WTC11 (cell line): ENCODE measurements around the gene OTOS. TPM values are rescaled to one million over a fixed set of nuclear protein-coding genes. Genes with fewer than 3 reads are reported as not detected.

Experiments
- ATAC-seq: fragments of 200-7000 bp; cut with Tn5 transposase; 2 replicates; pipeline ENCODE4 v1.10.0; 2021; ENCODE audit warnings: mild to moderate bottlenecking, moderate library complexity
- CTCF ChIA-PET: fragments of 300-600 bp; sonication (Branson Sonifier 250); formaldehyde crosslinking; loops from one replicate; lab custom pipeline; 2021; ENCODE audit warnings: antibody characterized with exemption; lab: Charles Lee
- POLR2A ChIA-PET: fragments of 350-600 bp; sonication (Branson Sonifier 250); formaldehyde crosslinking; loops from one replicate; lab custom pipeline; 2021; ENCODE audit warnings: antibody characterized with exemption; lab: Charles Lee
- DNase-seq: peaks from one replicate; pipeline ENCODE4 v3.0.0; 2021; ENCODE audit warnings: low spot score
- H3K27ac Mint-ChIP-seq: 2 replicates; pipeline ENCODE4 v1.8.0; 2021; ENCODE audit warnings: mixed read lengths
- H3K27me3 Mint-ChIP-seq: 2 replicates; pipeline ENCODE4 v1.8.0; 2021; ENCODE audit warnings: low read depth, mild to moderate bottlenecking, moderate library complexity, mixed read lengths
- H3K36me3 Mint-ChIP-seq: 2 replicates; pipeline ENCODE4 v1.8.0; 2021; ENCODE audit warnings: mixed read lengths
- H3K4me1 Mint-ChIP-seq: 2 replicates; pipeline ENCODE4 v1.8.0; 2022; ENCODE audit warnings: mixed read lengths
- H3K4me3 Mint-ChIP-seq: 2 replicates; pipeline ENCODE4 v1.8.0; 2021; ENCODE audit warnings: mild to moderate bottlenecking, moderate library complexity, mixed read lengths
- H3K9me3 Mint-ChIP-seq: 2 replicates; pipeline ENCODE4 v1.8.0; 2021; ENCODE audit warnings: mixed read lengths
- HMGA2 ChIP-seq: fragments of 250-450 bp; sonication (Bioruptor Pico); IDR thresholded peaks from 2 replicates; pipeline ENCODE4 v1.4.0; 2021; ENCODE audit warnings: mild to moderate bottlenecking, moderate library complexity
- NR1H2 ChIP-seq: sonication (generic); formaldehyde crosslinking; IDR thresholded peaks from 2 replicates; pipeline ENCODE4 v1.9.0; 2021; ENCODE audit warnings: mild to moderate bottlenecking, moderate library complexity, missing genetic modification reagents
- NR2C2 ChIP-seq: sonication (generic); formaldehyde crosslinking; IDR thresholded peaks from 2 replicates; pipeline ENCODE4 v1.8.0; 2022; ENCODE audit warnings: mild to moderate bottlenecking, missing genetic modification reagents
- ZBTB21 ChIP-seq: sonication (generic); formaldehyde crosslinking; IDR thresholded peaks from 2 replicates; pipeline ENCODE4 v1.8.1; 2023; ENCODE audit warnings: mild to moderate bottlenecking, missing genetic modification reagents, borderline replicate concordance
- total RNA-seq: library from RNA; stranded (reverse); gene quantifications from 3 replicates; pipeline ENCODE4 v1.2.3, GENCODE V29; 2021
- TF ChIP-seq, protein P1 (sequence below): sonication (generic); formaldehyde crosslinking; IDR thresholded peaks from 2 replicates; pipeline ENCODE4 v1.8.1; 2022; ENCODE audit warnings: low read depth, mild to moderate bottlenecking, moderate library complexity, missing genetic modification reagents, borderline replicate concordance
- TF ChIP-seq, protein P2 (sequence below): sonication (generic); formaldehyde crosslinking; IDR thresholded peaks from 2 replicates; pipeline ENCODE4 v1.8.0; 2022; ENCODE audit warnings: mild to moderate bottlenecking, missing genetic modification reagents
- TF ChIP-seq, protein P3 (sequence below): sonication (generic); formaldehyde crosslinking; IDR thresholded peaks from 2 replicates; pipeline ENCODE4 v1.8.0; 2022; ENCODE audit warnings: mild to moderate bottlenecking, missing genetic modification reagents
- TF ChIP-seq, protein P4 (sequence below): fragments of 250-450 bp; sonication (Bioruptor Pico); IDR thresholded peaks from 2 replicates; pipeline ENCODE4 v2.1.2; 2022; ENCODE audit warnings: mild to moderate bottlenecking, moderate library complexity
- TF ChIP-seq, protein P5 (sequence below): sonication (generic); formaldehyde crosslinking; IDR thresholded peaks from 2 replicates; pipeline ENCODE4 v1.8.1; 2022; ENCODE audit warnings: low read depth, missing genetic modification reagents, borderline replicate concordance
- TF ChIP-seq, protein P6 (sequence below): fragments of 250-450 bp; sonication (Bioruptor Pico); IDR thresholded peaks from 2 replicates; pipeline ENCODE4 v1.9.0; 2021; ENCODE audit warnings: mild to moderate bottlenecking
- TF ChIP-seq, protein P7 (sequence below): fragments of 250-450 bp; sonication (Bioruptor Pico); IDR thresholded peaks from 2 replicates; pipeline ENCODE4 v1.9.0; 2021; ENCODE audit warnings: moderate library complexity, mild to moderate bottlenecking, inconsistent platforms, borderline replicate concordance
- TF ChIP-seq, protein P8 (sequence below): sonication (generic); formaldehyde crosslinking; IDR thresholded peaks from 2 replicates; pipeline ENCODE4 v1.8.1; 2023; ENCODE audit warnings: mild to moderate bottlenecking, missing genetic modification reagents, borderline replicate concordance

The OTOS gene
- total RNA-seq, 1 experiment from 2014 or later = not detected

DNA sequence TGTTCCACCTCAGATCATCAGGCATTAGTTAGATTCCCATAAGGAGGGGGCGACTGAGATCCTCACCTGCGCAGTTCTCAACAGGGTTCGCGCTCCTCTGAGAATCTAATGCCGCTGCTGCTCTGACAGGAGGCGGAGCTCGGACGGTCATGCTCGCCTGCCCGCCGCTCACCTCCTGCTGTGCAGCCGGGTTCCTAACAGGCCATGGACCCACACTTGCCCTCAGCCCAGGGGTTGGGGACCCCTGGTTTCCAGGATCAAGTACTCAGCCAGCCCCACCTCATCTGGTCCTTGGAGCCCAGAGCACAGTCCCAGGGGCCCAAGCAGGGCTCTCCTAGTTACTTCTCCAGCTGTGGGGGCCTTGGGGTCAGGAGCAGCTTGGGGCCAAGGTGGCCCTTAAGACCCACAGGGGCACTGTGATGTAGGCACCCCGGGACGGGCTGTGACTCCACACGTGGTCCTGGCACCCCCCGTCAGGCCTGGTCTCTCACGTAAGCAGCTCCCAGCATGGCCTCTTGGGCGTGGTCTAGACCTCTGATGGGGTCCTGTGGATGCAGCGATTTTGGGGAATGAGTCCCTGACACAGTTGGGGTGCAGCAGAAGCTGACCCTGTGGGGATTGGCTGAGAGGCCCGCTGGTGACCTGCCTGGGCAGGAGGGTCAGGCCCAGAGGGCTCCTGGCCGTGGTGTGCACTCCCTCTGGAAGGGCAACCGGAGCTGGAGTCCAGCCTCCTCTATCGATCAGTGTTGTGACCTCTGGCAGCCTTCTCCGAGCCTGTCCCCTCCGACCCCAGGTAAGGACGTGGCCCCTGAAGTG is 28.3 kb upstream of the OTOS start (continued):
- TF ChIP-seq, protein P1, sequence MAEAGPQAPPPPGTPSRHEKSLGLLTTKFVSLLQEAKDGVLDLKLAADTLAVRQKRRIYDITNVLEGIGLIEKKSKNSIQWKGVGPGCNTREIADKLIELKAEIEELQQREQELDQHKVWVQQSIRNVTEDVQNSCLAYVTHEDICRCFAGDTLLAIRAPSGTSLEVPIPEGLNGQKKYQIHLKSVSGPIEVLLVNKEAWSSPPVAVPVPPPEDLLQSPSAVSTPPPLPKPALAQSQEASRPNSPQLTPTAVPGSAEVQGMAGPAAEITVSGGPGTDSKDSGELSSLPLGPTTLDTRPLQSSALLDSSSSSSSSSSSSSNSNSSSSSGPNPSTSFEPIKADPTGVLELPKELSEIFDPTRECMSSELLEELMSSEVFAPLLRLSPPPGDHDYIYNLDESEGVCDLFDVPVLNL (CRISPR knock-in tag) = no peak
- no peak for TF ChIP-seq HMGA2 (CRISPR knock-in tag)
- TF ChIP-seq, protein P2, sequence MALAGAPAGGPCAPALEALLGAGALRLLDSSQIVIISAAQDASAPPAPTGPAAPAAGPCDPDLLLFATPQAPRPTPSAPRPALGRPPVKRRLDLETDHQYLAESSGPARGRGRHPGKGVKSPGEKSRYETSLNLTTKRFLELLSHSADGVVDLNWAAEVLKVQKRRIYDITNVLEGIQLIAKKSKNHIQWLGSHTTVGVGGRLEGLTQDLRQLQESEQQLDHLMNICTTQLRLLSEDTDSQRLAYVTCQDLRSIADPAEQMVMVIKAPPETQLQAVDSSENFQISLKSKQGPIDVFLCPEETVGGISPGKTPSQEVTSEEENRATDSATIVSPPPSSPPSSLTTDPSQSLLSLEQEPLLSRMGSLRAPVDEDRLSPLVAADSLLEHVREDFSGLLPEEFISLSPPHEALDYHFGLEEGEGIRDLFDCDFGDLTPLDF (CRISPR knock-in tag) = no peak
- TF ChIP-seq, protein P3, sequence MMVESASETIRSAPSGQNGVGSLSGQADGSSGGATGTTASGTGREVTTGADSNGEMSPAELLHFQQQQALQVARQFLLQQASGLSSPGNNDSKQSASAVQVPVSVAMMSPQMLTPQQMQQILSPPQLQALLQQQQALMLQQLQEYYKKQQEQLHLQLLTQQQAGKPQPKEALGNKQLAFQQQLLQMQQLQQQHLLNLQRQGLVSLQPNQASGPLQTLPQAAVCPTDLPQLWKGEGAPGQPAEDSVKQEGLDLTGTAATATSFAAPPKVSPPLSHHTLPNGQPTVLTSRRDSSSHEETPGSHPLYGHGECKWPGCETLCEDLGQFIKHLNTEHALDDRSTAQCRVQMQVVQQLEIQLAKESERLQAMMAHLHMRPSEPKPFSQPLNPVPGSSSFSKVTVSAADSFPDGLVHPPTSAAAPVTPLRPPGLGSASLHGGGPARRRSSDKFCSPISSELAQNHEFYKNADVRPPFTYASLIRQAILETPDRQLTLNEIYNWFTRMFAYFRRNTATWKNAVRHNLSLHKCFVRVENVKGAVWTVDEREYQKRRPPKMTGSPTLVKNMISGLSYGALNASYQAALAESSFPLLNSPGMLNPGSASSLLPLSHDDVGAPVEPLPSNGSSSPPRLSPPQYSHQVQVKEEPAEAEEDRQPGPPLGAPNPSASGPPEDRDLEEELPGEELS (CRISPR knock-in tag) = no peak
- TF ChIP-seq, protein P4, sequence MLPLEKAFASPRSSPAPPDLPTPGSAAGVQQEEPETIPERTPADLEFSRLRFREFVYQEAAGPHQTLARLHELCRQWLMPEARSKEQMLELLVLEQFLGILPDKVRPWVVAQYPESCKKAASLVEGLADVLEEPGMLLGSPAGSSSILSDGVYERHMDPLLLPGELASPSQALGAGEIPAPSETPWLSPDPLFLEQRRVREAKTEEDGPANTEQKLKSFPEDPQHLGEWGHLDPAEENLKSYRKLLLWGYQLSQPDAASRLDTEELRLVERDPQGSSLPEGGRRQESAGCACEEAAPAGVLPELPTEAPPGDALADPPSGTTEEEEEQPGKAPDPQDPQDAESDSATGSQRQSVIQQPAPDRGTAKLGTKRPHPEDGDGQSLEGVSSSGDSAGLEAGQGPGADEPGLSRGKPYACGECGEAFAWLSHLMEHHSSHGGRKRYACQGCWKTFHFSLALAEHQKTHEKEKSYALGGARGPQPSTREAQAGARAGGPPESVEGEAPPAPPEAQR = no peak
- TF ChIP-seq, protein P5, sequence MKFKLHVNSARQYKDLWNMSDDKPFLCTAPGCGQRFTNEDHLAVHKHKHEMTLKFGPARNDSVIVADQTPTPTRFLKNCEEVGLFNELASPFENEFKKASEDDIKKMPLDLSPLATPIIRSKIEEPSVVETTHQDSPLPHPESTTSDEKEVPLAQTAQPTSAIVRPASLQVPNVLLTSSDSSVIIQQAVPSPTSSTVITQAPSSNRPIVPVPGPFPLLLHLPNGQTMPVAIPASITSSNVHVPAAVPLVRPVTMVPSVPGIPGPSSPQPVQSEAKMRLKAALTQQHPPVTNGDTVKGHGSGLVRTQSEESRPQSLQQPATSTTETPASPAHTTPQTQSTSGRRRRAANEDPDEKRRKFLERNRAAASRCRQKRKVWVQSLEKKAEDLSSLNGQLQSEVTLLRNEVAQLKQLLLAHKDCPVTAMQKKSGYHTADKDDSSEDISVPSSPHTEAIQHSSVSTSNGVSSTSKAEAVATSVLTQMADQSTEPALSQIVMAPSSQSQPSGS = no peak

DNA sequence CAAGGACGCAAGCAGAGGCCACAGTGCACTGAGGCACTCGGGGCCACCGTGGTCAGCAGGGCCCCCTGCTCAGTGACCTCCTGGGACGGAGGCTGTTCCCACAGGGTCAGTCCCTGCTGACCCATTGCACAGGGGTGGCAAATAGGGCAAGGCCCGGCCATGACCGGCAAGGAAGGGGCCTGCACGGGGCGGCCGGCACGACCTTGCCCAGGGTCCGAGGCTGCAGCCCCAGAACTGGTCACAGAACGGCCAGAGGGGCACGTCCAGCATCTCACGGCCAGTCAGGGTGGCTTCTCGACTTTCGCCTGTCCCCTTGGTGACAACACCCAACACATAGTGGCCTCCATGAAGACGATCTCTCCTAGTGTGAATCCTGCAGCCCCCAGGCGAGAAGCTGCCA is 27.6 kb upstream of the OTOS start:
- DNase-seq (no peak), ATAC-seq (no peak)
- no peaks in the 10 kb centered on the region for H3K4me1 Mint-ChIP-seq
- no peak overlapping the region for H3K27ac Mint-ChIP-seq
- ChIA-PET POLR2A (no interaction called here), CTCF (interaction anchor here (1.5 kb wide), 1 partner anchor 18 kb away, joined by 3 read pairs; no protein-coding TSS in a partner anchor)
- 0 out of 2 replicates have a peak, but pooled peaks cover 4% of the 10 kb centered on the region for H3K27me3 Mint-ChIP-seq
- H3K4me3 Mint-ChIP-seq = no peak overlapping the region
- H3K9me3 Mint-ChIP-seq = peaks cover 26% of the 10 kb centered on the region
- peaks cover 2% of the 10 kb centered on the region; the same call in 1 of the 2 replicates for H3K36me3 Mint-ChIP-seq
- TF ChIP-seq, protein P6, sequence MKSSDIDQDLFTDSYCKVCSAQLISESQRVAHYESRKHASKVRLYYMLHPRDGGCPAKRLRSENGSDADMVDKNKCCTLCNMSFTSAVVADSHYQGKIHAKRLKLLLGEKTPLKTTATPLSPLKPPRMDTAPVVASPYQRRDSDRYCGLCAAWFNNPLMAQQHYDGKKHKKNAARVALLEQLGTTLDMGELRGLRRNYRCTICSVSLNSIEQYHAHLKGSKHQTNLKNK = no peak
- TF ChIP-seq, protein P7, sequence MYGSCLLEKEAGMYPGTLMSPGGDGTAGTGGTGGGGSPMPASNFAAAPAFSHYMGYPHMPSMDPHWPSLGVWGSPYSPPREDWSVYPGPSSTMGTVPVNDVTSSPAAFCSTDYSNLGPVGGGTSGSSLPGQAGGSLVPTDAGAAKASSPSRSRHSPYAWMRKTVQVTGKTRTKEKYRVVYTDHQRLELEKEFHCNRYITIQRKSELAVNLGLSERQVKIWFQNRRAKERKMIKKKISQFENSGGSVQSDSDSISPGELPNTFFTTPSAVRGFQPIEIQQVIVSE (CRISPR knock-in tag) = no peak
- TF ChIP-seq ZBTB21 (CRISPR knock-in tag) (no peak), NR1H2 (CRISPR knock-in tag) (no peak), NR2C2 (CRISPR knock-in tag) (no peak)
- TF ChIP-seq, protein P8, sequence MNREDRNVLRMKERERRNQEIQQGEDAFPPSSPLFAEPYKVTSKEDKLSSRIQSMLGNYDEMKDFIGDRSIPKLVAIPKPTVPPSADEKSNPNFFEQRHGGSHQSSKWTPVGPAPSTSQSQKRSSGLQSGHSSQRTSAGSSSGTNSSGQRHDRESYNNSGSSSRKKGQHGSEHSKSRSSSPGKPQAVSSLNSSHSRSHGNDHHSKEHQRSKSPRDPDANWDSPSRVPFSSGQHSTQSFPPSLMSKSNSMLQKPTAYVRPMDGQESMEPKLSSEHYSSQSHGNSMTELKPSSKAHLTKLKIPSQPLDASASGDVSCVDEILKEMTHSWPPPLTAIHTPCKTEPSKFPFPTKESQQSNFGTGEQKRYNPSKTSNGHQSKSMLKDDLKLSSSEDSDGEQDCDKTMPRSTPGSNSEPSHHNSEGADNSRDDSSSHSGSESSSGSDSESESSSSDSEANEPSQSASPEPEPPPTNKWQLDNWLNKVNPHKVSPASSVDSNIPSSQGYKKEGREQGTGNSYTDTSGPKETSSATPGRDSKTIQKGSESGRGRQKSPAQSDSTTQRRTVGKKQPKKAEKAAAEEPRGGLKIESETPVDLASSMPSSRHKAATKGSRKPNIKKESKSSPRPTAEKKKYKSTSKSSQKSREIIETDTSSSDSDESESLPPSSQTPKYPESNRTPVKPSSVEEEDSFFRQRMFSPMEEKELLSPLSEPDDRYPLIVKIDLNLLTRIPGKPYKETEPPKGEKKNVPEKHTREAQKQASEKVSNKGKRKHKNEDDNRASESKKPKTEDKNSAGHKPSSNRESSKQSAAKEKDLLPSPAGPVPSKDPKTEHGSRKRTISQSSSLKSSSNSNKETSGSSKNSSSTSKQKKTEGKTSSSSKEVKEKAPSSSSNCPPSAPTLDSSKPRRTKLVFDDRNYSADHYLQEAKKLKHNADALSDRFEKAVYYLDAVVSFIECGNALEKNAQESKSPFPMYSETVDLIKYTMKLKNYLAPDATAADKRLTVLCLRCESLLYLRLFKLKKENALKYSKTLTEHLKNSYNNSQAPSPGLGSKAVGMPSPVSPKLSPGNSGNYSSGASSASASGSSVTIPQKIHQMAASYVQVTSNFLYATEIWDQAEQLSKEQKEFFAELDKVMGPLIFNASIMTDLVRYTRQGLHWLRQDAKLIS = no peak
- TF ChIP-seq, protein P1 (CRISPR knock-in tag) = no peak
